H1 (cell line): ENCODE data around the gene SUPT20HL1. TPM values are rescaled to one million over a fixed set of nuclear protein-coding genes. Genes with fewer than 3 reads are reported as not detected.
A peak's percentile ranks its signal among the peaks of the same experiment; 100 is the strongest.

Source experiments
- CTCF ChIA-PET: fragments of 300-600 bp; sonication (Branson Sonifier 250); formaldehyde crosslinking; loops from one replicate; lab custom pipeline; 2021; ENCODE audit not compliant: partially characterized antibody; lab: Charles Lee
- POLR2A ChIA-PET: fragments of 300-600 bp; sonication (Branson Sonifier 250); formaldehyde crosslinking; loops from one replicate; lab custom pipeline; 2021; ENCODE audit warnings: inconsistent platforms; ENCODE audit not compliant: partially characterized antibody; lab: Charles Lee
- DNase-seq, 2 experiments: peaks; one replicate each; pipeline versions ENCODE4 v3.0.0 to v3.0.0-alpha.2; 2010 to 2022; ENCODE audit warnings: low spot score in 2 of 2, low read depth in 1 of 2, mixed read lengths in 1 of 2
- FAIRE-seq: peaks from 2 replicates; lab custom pipeline; 2011; peaks lifted over from hg19 to GRCh38; lab: Jason Lieb, UNC
- H2AFZ ChIP-seq: 2 replicates; pipeline ENCODE4 v1.8.1; 2012; ENCODE audit warnings: low read length, inconsistent platforms
- H2AK5ac ChIP-seq: 2 replicates; pipeline ENCODE4 v1.6.1; 2013; ENCODE audit warnings: low read depth, low read length
- H2BK120ac ChIP-seq: replicated peaks from 2 replicates; pipeline ENCODE3; 2013; ENCODE audit warnings: low read depth, low read length, inconsistent platforms
- H2BK12ac ChIP-seq: 2 replicates; pipeline ENCODE4 v1.6.1; 2013; ENCODE audit warnings: low read depth, low read length
- H2BK15ac ChIP-seq: 2 replicates; pipeline ENCODE4 v1.6.1; 2013; ENCODE audit warnings: low read length
- H2BK20ac ChIP-seq: 2 replicates; pipeline ENCODE4 v1.6.1; 2013; ENCODE audit warnings: low read length
- H2BK5ac ChIP-seq: 2 replicates; pipeline ENCODE4 v1.6.1; 2013; ENCODE audit warnings: low read depth, low read length
- H3K14ac ChIP-seq: 2 replicates; pipeline ENCODE4 v1.6.1; 2013; ENCODE audit warnings: inconsistent platforms; ENCODE audit not compliant: insufficient read length
- H3K18ac ChIP-seq: 2 replicates; pipeline ENCODE4 v1.6.1; 2013; ENCODE audit warnings: low read length; ENCODE audit errors: extremely low read depth
- H3K23ac ChIP-seq: 2 replicates; pipeline ENCODE4 v1.6.1; 2013; ENCODE audit warnings: inconsistent platforms; ENCODE audit not compliant: insufficient read length
- H3K23me2 ChIP-seq: 2 replicates; pipeline ENCODE4 v1.6.1; 2013; ENCODE audit warnings: low read depth, low read length
- H3K27ac ChIP-seq: 2 replicates; pipeline ENCODE4 v1.6.1; 2011; ENCODE audit warnings: low read depth, low read length, inconsistent platforms
- H3K27me3 ChIP-seq, 4 experiments: replicated peaks in 1 of 4; 1 replicate in 1 of 4; 2 replicates in 3 of 4; pipeline versions ENCODE4 v1.6.1 to v1.8.1; 2011 to 2013; ENCODE audit warnings: low read length in 3 of 4, mild to moderate bottlenecking in 3 of 4, inconsistent platforms in 2 of 4, mixed read lengths in 2 of 4, moderate library complexity in 1 of 4; ENCODE audit not compliant: control insufficient read depth in 3 of 4, insufficient read depth in 3 of 4; ENCODE audit errors: extremely low read depth in 1 of 4
- H3K36me3 ChIP-seq, 4 experiments: 2 replicates each; pipeline versions ENCODE4 v1.6.1 to v1.8.1; 2011 to 2013; ENCODE audit warnings: mild to moderate bottlenecking in 4 of 4, low read length in 3 of 4, moderate library complexity in 2 of 4, control low read depth in 1 of 4, inconsistent platforms in 1 of 4; ENCODE audit not compliant: insufficient read depth in 4 of 4, control insufficient read depth in 2 of 4
- H3K4ac ChIP-seq: replicated peaks from 2 replicates; pipeline ENCODE3; 2013; ENCODE audit warnings: low read length, low read depth, mixed read lengths, inconsistent platforms; ENCODE audit not compliant: insufficient read length
- H3K4me1 ChIP-seq, 4 experiments: replicated peaks in 1 of 4; 1 replicate in 1 of 4; 2 replicates in 3 of 4; pipeline versions ENCODE4 v1.6.1 to v1.8.1; 2011 to 2013; ENCODE audit warnings: low read length in 3 of 4, inconsistent platforms in 2 of 4, mixed read lengths in 1 of 4; ENCODE audit not compliant: insufficient read depth in 4 of 4, control insufficient read depth in 3 of 4
- H3K4me2 ChIP-seq, 2 experiments: 2 replicates each; pipeline versions ENCODE4 v1.6.1 to v1.8.1; 2011 to 2013; ENCODE audit warnings: low read depth in 2 of 2, low read length in 2 of 2, control low read depth in 1 of 2, inconsistent platforms in 1 of 2, mild to moderate bottlenecking in 1 of 2; ENCODE audit not compliant: insufficient read depth in 1 of 2
- H3K4me3 ChIP-seq, 4 experiments: fragments of 200-600, 300-600 bp in 1 of 4; sonication (generic), shearing (Covaris generic), sonication (Bioruptor Twin) in 1 of 4; 2 replicates each; pipeline versions ENCODE4 v1.5.1 to v1.8.1; 2011 to 2016; ENCODE audit warnings: low read length in 4 of 4, low read depth in 3 of 4, control low read depth in 2 of 4, inconsistent platforms in 2 of 4, mild to moderate bottlenecking in 2 of 4, mixed read lengths in 1 of 4, moderate library complexity in 1 of 4; ENCODE audit not compliant: insufficient read depth in 2 of 4; ENCODE audit errors: extremely low read depth in 1 of 4
- H3K56ac ChIP-seq: replicated peaks from 2 replicates; pipeline ENCODE3; 2013; ENCODE audit warnings: low read depth, mild to moderate bottlenecking, mixed read lengths, low read length, inconsistent platforms; ENCODE audit not compliant: insufficient read length
- H3K79me1 ChIP-seq: 2 replicates; pipeline ENCODE4 v1.6.1; 2013; ENCODE audit warnings: low read depth, low read length, control low read depth
- H3K79me2 ChIP-seq, 2 experiments: 2 replicates each; pipeline versions ENCODE4 v1.6.1 to v1.8.1; 2012 to 2013; ENCODE audit warnings: low read length in 2 of 2, mild to moderate bottlenecking in 2 of 2, inconsistent platforms in 1 of 2; ENCODE audit not compliant: insufficient read depth in 2 of 2, control insufficient read depth in 1 of 2
- H3K9ac ChIP-seq, 4 experiments: replicated peaks in 1 of 4; 1 replicate in 1 of 4; 2 replicates in 3 of 4; pipeline versions ENCODE4 v1.6.1 to v1.8.1; 2011 to 2013; ENCODE audit warnings: low read depth in 3 of 4, low read length in 3 of 4, control low read depth in 2 of 4, mild to moderate bottlenecking in 2 of 4, moderate library complexity in 2 of 4, inconsistent platforms in 1 of 4; ENCODE audit errors: extremely low read depth in 1 of 4
- H3K9me3 ChIP-seq, 2 experiments: 2 replicates each; pipeline versions ENCODE4 v1.6.1 to v1.8.1; 2012 to 2013; ENCODE audit warnings: mild to moderate bottlenecking in 2 of 2, moderate library complexity in 2 of 2, control low read depth in 1 of 2, inconsistent platforms in 1 of 2, low read depth in 1 of 2, low read length in 1 of 2, mixed read lengths in 1 of 2; ENCODE audit not compliant: insufficient read depth in 2 of 2
- H4K20me1 ChIP-seq, 2 experiments: replicated peaks in 1 of 2; 2 replicates each; pipeline versions ENCODE3 to v1.8.1; 2011 to 2013; ENCODE audit warnings: inconsistent platforms in 2 of 2, low read length in 2 of 2, mild to moderate bottlenecking in 1 of 2; ENCODE audit not compliant: insufficient read depth in 2 of 2, control insufficient read depth in 1 of 2
- H4K5ac ChIP-seq: 2 replicates; pipeline ENCODE4 v1.6.1; 2013; ENCODE audit warnings: low read length, low read depth, mixed read lengths, inconsistent platforms; ENCODE audit not compliant: insufficient read length
- H4K8ac ChIP-seq: 2 replicates; pipeline ENCODE4 v1.8.0; 2013; ENCODE audit warnings: mild to moderate bottlenecking, moderate library complexity, low read length, inconsistent platforms; ENCODE audit not compliant: insufficient read depth; ENCODE audit errors: extremely low read depth
- H4K91ac ChIP-seq: replicated peaks from 2 replicates; pipeline ENCODE3; 2013; ENCODE audit warnings: low read length, mixed read lengths, inconsistent platforms; ENCODE audit not compliant: insufficient read length
- YY1 ChIP-seq: IDR thresholded peaks from 2 replicates; pipeline ENCODE4 v1.6.1; 2011; ENCODE audit warnings: low read depth, mild to moderate bottlenecking, low read length
- WGBS, 2 experiments: shearing (Covaris generic) in 1 of 2; methylation state at CpG; one replicate each; pipeline versions ENCODE4 v1.1.6 to v1.1.7; 2013 to 2015; ENCODE audit warnings: low lambda C conversion rate in 2 of 2, mixed read lengths in 2 of 2, inconsistent platforms in 1 of 2, low coverage in 1 of 2, missing lambda C conversion rate in 1 of 2; ENCODE audit not compliant: insufficient replicate concordance in 2 of 2, insufficient coverage in 1 of 2, insufficient read length in 1 of 2; ENCODE audit errors: extremely low coverage in 1 of 2, missing lambda C conversion rate in 1 of 2; 5-methylcytosine and 5-hydroxymethylcytosine counted together
- polyA plus RNA-seq, 7 experiments: library from polyadenylated mRNA; depleted of rRNA in 3 of 7; stranded (reverse) in 5 of 7; unstranded in 2 of 7; fragments of >200 nt in 5 of 7; fragments of 200-250 nt in 2 of 7; gene quantifications; 1 replicate in 5 of 7; 2 replicates in 1 of 7; 4 replicates in 1 of 7; pipeline versions ENCODE4 v1.2.1 to v1.2.3, GENCODE V29; 2011 to 2013; ENCODE audit warnings: missing spikeins in 2 of 7, mixed read lengths in 2 of 7
- total RNA-seq: library from RNA; stranded (reverse); fragmentation: NEBNext Ultra II Directional; extraction: Animal tissue kit (Norgen Biotek cat#: 25700); gene quantifications from 2 replicates; pipeline ENCODE4 v1.2.1, GENCODE V29; 2021
- TF ChIP-seq, protein P1 (sequence below), 3 experiments: IDR thresholded peaks; 1 replicate in 2 of 3; 2 replicates in 1 of 3; pipeline versions ENCODE4 v1.5.1 to v1.6.1; 2011; ENCODE audit warnings: low read length in 3 of 3, mild to moderate bottlenecking in 3 of 3, inconsistent platforms in 2 of 3, low read depth in 1 of 3, moderate library complexity in 1 of 3; ENCODE audit not compliant: insufficient read depth in 1 of 3; ENCODE audit errors: control extremely low read depth in 1 of 3

The SUPT20HL1 gene
- total and polyA plus RNA-seq, 2 of the 8 experiments (the other 6 are each of a cell fraction or from before 2014, with no cell fraction given), result not detected

DNA sequence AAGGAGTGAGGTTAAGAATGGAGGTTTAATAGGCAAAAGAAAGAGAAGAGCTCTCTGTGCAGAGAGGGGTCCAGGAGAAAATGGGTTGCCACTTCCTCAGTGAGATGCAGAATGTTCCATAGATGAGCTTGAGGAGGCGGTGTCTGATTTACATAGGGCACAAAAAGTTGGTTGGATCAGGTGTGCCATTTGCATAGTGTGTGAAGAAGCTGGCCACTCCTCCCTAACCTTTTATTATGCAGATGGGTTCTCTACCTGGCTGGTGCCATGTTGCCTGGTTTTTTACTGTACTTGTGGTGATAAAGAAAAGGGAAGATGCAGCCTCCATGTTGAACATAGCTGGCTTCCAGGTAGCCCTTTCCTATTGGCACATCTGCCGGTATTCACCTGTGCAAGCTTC is 27.3 kb downstream of the SUPT20HL1 start:
- H2BK5ac ChIP-seq, result no peak overlapping the region
- FAIRE-seq, result peak; percentile 87
- peak overlapping the region in 1 of 2 experiments; percentile 16; a peak in 2 of 4 replicates for H3K4me2 ChIP-seq
- no peak overlapping the region for H3K23ac ChIP-seq
- H2AFZ ChIP-seq, result no peak overlapping the region
- no peak overlapping the region for H4K8ac ChIP-seq
- H3K27me3 ChIP-seq, result no peaks in the 10 kb centered on the region
- no peak overlapping the region for H2AK5ac ChIP-seq
- H3K4me1 ChIP-seq, result peaks cover 0 to 4% (median 1%) of the 10 kb centered on the region in 4 experiments; a peak in 2 of 7 replicates
- H2BK12ac ChIP-seq, result no peak overlapping the region
- H4K5ac ChIP-seq, result no peak overlapping the region
- H3K23me2 ChIP-seq, result no peaks in the 10 kb centered on the region
- 89% methylated on average over 2 of the region's 2 CpGs; no CpG with 5 or more reads in 1 of the 2 experiments for WGBS, 2 experiments
- no peak overlapping the region for H3K4ac ChIP-seq
- no peak overlapping the region for H4K91ac ChIP-seq
- no peaks in the 10 kb centered on the region for H3K36me3 ChIP-seq
- H2BK20ac ChIP-seq, result no peak overlapping the region; the same call in 1 of the 2 replicates
- no peak overlapping the region for H2BK15ac ChIP-seq
- no peaks in the 10 kb centered on the region for H3K79me2 ChIP-seq
- 0 out of 2 replicates have a peak, but pooled peaks have one; percentile 42 for TF ChIP-seq YY1
- TF ChIP-seq, protein P1, sequence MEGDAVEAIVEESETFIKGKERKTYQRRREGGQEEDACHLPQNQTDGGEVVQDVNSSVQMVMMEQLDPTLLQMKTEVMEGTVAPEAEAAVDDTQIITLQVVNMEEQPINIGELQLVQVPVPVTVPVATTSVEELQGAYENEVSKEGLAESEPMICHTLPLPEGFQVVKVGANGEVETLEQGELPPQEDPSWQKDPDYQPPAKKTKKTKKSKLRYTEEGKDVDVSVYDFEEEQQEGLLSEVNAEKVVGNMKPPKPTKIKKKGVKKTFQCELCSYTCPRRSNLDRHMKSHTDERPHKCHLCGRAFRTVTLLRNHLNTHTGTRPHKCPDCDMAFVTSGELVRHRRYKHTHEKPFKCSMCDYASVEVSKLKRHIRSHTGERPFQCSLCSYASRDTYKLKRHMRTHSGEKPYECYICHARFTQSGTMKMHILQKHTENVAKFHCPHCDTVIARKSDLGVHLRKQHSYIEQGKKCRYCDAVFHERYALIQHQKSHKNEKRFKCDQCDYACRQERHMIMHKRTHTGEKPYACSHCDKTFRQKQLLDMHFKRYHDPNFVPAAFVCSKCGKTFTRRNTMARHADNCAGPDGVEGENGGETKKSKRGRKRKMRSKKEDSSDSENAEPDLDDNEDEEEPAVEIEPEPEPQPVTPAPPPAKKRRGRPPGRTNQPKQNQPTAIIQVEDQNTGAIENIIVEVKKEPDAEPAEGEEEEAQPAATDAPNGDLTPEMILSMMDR (IDR thresholded peaks at IDR 0.05; ENCODE audit: control extremely low read depth in 1 of 3, insufficient read depth in 1 of 3, low read depth in 1 of 3, low read length in 3 of 3), result no peak
- TF ChIP-seq, all 59 proteins: peak for 1
- Histone ChIP-seq H3K79me1 (no peaks in the 10 kb centered on the region), H3K9ac (no peak overlapping the region), H3K56ac (no peak overlapping the region), H3K9me3 (no peaks in the 10 kb centered on the region), H2BK120ac (no peak overlapping the region), H3K27ac (no peak overlapping the region), H3K14ac (no peak overlapping the region), H3K18ac (no peak overlapping the region; the same call in 1 of the 2 replicates), H4K20me1 (no peaks in the 10 kb centered on the region), H3K4me3 (no peak overlapping the region)
- no peak for DNase-seq
- ChIA-PET CTCF (interaction anchor here (0.5 to 3.8 kb wide), 6 partner anchors 8 to 112 kb away, joined by 3 to 15 read pairs (median 4); no protein-coding TSS in a partner anchor), POLR2A (no interaction called here)
